H9 (cell line): ENCODE measurements around the gene DNAJC7. TPM values are rescaled to one million over a fixed set of nuclear protein-coding genes. Genes with fewer than 3 reads are reported as not detected.

Source experiments
- DNase-seq: peaks from one replicate; pipeline ENCODE4 v3.0.0-alpha.2; 2017
- H2AFZ ChIP-seq: one replicate; pipeline ENCODE4 v1.6.1; 2013; ENCODE audit warnings: mild to moderate bottlenecking, low read length, control low read depth, moderate library complexity
- H2AK5ac ChIP-seq: 2 replicates; pipeline ENCODE4 v1.6.1; 2013; ENCODE audit warnings: low read length, control low read depth, mixed read lengths; ENCODE audit not compliant: insufficient read length
- H2BK120ac ChIP-seq: one replicate; pipeline ENCODE4 v1.6.1; 2013; ENCODE audit warnings: low read depth, mild to moderate bottlenecking, low read length, control low read depth, inconsistent platforms; ENCODE audit not compliant: poor library complexity, severe bottlenecking
- H2BK12ac ChIP-seq: 2 replicates; pipeline ENCODE4 v1.6.1; 2013; ENCODE audit warnings: low read length, control low read depth, mixed read lengths, low read depth; ENCODE audit not compliant: insufficient read length
- H2BK15ac ChIP-seq: 2 replicates; pipeline ENCODE4 v1.6.1; 2013; ENCODE audit warnings: low read depth, low read length, control low read depth
- H2BK20ac ChIP-seq: one replicate; pipeline ENCODE4 v1.6.1; 2013; ENCODE audit warnings: low read depth, mild to moderate bottlenecking, low read length, control low read depth, inconsistent platforms; ENCODE audit not compliant: poor library complexity, severe bottlenecking
- H2BK5ac ChIP-seq: 2 replicates; pipeline ENCODE4 v1.6.1; 2013; ENCODE audit warnings: low read length, control low read depth, mixed read lengths; ENCODE audit not compliant: insufficient read length
- H3K14ac ChIP-seq: 2 replicates; pipeline ENCODE4 v1.6.1; 2013; ENCODE audit warnings: low read length, control low read depth; ENCODE audit not compliant: insufficient read depth
- H3K18ac ChIP-seq: 2 replicates; pipeline ENCODE4 v1.6.1; 2013; ENCODE audit warnings: low read depth, mild to moderate bottlenecking, mixed read lengths, low read length, control low read depth; ENCODE audit not compliant: insufficient read length
- H3K23ac ChIP-seq: 2 replicates; pipeline ENCODE4 v1.6.1; 2013; ENCODE audit warnings: low read length, control low read depth, mixed read lengths, low read depth; ENCODE audit not compliant: insufficient read length
- H3K23me2 ChIP-seq: 2 replicates; pipeline ENCODE4 v1.6.1; 2013; ENCODE audit warnings: low read depth, mild to moderate bottlenecking, mixed read lengths, low read length, control low read depth; ENCODE audit not compliant: insufficient read length, poor library complexity, severe bottlenecking
- H3K27ac ChIP-seq: 2 replicates; pipeline ENCODE4 v1.5.1; 2013; ENCODE audit warnings: low read length, control low read depth, mixed read lengths, low read depth; ENCODE audit not compliant: insufficient read length
- H3K27me3 ChIP-seq: 2 replicates; pipeline ENCODE4 v1.6.1; 2013; ENCODE audit warnings: low read length, control low read depth, inconsistent platforms; ENCODE audit not compliant: insufficient read depth
- H3K4ac ChIP-seq: 2 replicates; pipeline ENCODE4 v1.6.1; 2013; ENCODE audit warnings: low read depth, mild to moderate bottlenecking, control low read depth, inconsistent platforms, low read length, moderate library complexity
- H3K4me1 ChIP-seq: 2 replicates; pipeline ENCODE4 v1.6.1; 2013; ENCODE audit warnings: low read length, control low read depth, inconsistent platforms; ENCODE audit not compliant: insufficient read depth
- H3K4me2 ChIP-seq: 2 replicates; pipeline ENCODE4 v1.6.1; 2013; ENCODE audit warnings: low read length, control low read depth, mixed read lengths; ENCODE audit not compliant: insufficient read length, insufficient read depth
- H3K56ac ChIP-seq: 2 replicates; pipeline ENCODE4 v1.6.1; 2013; ENCODE audit warnings: low read depth, mild to moderate bottlenecking, mixed read lengths, low read length, control low read depth; ENCODE audit not compliant: insufficient read length
- H3K79me1 ChIP-seq: 2 replicates; pipeline ENCODE4 v1.6.1; 2013; ENCODE audit warnings: low read depth, mild to moderate bottlenecking, moderate library complexity, low read length, control low read depth, inconsistent platforms; ENCODE audit not compliant: insufficient read depth, poor library complexity, severe bottlenecking
- H3K79me2 ChIP-seq: 2 replicates; pipeline ENCODE4 v1.6.1; 2013; ENCODE audit warnings: low read length, control low read depth, inconsistent platforms; ENCODE audit not compliant: insufficient read depth
- H3K9ac ChIP-seq: 2 replicates; pipeline ENCODE4 v1.6.1; 2013; ENCODE audit warnings: low read length, control low read depth, mixed read lengths; ENCODE audit not compliant: insufficient read length; ENCODE audit errors: extremely low read depth
- H3K9me3 ChIP-seq: one replicate; pipeline ENCODE4 v1.6.1; 2013; ENCODE audit warnings: low read depth, low read length, inconsistent platforms; ENCODE audit not compliant: control insufficient read depth
- H3T11ph ChIP-seq: one replicate; pipeline ENCODE4 v1.6.1; 2013; ENCODE audit warnings: mild to moderate bottlenecking, low read length, control low read depth, inconsistent platforms
- H4K20me1 ChIP-seq: one replicate; pipeline ENCODE4 v1.6.1; 2013; ENCODE audit not compliant: control insufficient read depth, insufficient read length, insufficient read depth
- H4K5ac ChIP-seq: 2 replicates; pipeline ENCODE4 v1.6.1; 2013; ENCODE audit warnings: low read depth, mild to moderate bottlenecking, mixed read lengths, low read length, control low read depth; ENCODE audit not compliant: insufficient read length
- H4K8ac ChIP-seq: replicated peaks from 2 replicates; pipeline ENCODE4 v1.6.1; 2013; ENCODE audit warnings: low read length, control low read depth, mixed read lengths, low read depth; ENCODE audit not compliant: insufficient read length
- H4K91ac ChIP-seq: 2 replicates; pipeline ENCODE4 v1.6.1; 2013; ENCODE audit warnings: low read depth, mild to moderate bottlenecking, moderate library complexity, mixed read lengths, low read length, control low read depth; ENCODE audit not compliant: insufficient read length
- H3K27ac Mint-ChIP-seq, 3 experiments: 2 replicates in 2 of 3; 3 replicates in 1 of 3; pipeline ENCODE4 v1.8.0; 2020 to 2021; ENCODE audit warnings: mixed read lengths in 3 of 3, mild to moderate bottlenecking in 1 of 3, moderate library complexity in 1 of 3
- H3K27me3 Mint-ChIP-seq: 2 replicates; pipeline ENCODE4 v1.8.0; 2021; ENCODE audit warnings: low read depth, mild to moderate bottlenecking, moderate library complexity, mixed read lengths
- H3K36me3 Mint-ChIP-seq, 3 experiments: 2 replicates in 2 of 3; 3 replicates in 1 of 3; pipeline ENCODE4 v1.8.0; 2020 to 2021; ENCODE audit warnings: low read depth in 3 of 3, mixed read lengths in 3 of 3; ENCODE audit not compliant: insufficient read depth in 1 of 3
- H3K4me1 Mint-ChIP-seq, 2 experiments: 2 replicates each; pipeline ENCODE4 v1.8.0; 2020; ENCODE audit warnings: mixed read lengths in 2 of 2
- H3K4me3 Mint-ChIP-seq, 2 experiments: 2 replicates in 1 of 2; 3 replicates in 1 of 2; pipeline ENCODE4 v1.8.0; 2020 to 2021; ENCODE audit warnings: mild to moderate bottlenecking in 2 of 2, mixed read lengths in 2 of 2, moderate library complexity in 1 of 2
- H3K9me3 Mint-ChIP-seq, 2 experiments: 2 replicates in 1 of 2; 3 replicates in 1 of 2; pipeline ENCODE4 v1.8.0; 2020; ENCODE audit warnings: mild to moderate bottlenecking in 2 of 2, mixed read lengths in 2 of 2, moderate library complexity in 1 of 2
- WGBS: extraction: QIAGEN DNeasy Blood & Tissue Kit; methylation state at CpG from one replicate; pipeline ENCODE4 v1.1.7; 2013; ENCODE audit warnings: missing lambda C conversion rate, low lambda C conversion rate, mixed read lengths; ENCODE audit not compliant: insufficient read length; ENCODE audit errors: extremely low coverage; 5-methylcytosine and 5-hydroxymethylcytosine counted together
- total RNA-seq: library from RNA; stranded (reverse); gene quantifications from 2 replicates; pipeline ENCODE4 v1.2.1, GENCODE V29; 2021
- TF ChIP-seq, protein P1 (sequence below): fragments of 200-600 bp; sonication (generic); conservative IDR thresholded peaks from 3 replicates; pipeline ENCODE4 v1.8.0; 2021; ENCODE audit warnings: antibody characterized with exemption, mild to moderate bottlenecking

Gene DNAJC7
- total RNA-seq, 1 experiment from 2014 or later: 141 TPM

DNA sequence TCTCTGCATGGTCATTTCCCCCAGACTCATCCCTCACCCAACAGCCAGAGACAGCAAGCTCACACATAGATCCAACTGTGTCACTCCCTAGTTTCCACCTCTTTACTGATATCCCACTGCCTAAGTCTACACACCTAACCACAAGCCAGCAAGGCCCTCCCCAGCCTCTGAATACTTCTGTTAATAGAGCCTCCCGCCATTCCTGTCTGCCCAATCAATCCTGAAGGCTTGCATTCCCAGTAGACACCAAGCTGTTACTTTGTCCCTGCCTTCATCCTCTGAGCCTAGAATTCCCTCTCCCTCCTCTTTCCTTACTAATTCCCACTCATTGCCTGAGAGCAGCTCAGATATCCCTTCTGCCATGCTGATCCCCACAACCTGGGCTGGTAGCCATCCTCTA, 28.5 kb upstream of the DNAJC7 start:
- Histone ChIP-seq H3K23ac (no peak overlapping the region), H4K8ac (no peak overlapping the region), H4K5ac (no peak overlapping the region), H3K9ac (no peak overlapping the region), H2AK5ac (no peak overlapping the region), H3K4me1 (0 out of 2 replicates have a peak, but pooled peaks cover 4% of the 10 kb centered on the region), H3K27me3 (no peaks in the 10 kb centered on the region), H3K18ac (no peak overlapping the region), H3K79me2 (no peaks in the 10 kb centered on the region), H4K20me1 (no peaks in the 10 kb centered on the region), H3T11ph (no peak overlapping the region), H2BK15ac (no peak overlapping the region), H2BK20ac (no peak overlapping the region), H3K79me1 (no peaks in the 10 kb centered on the region), H3K9me3 (no peaks in the 10 kb centered on the region), H2BK12ac (no peak overlapping the region), H3K14ac (no peak overlapping the region), H3K23me2 (peaks cover 6% of the 10 kb centered on the region), H2BK120ac (no peak overlapping the region), H2AFZ (no peak overlapping the region), H3K27ac (no peak overlapping the region), H2BK5ac (no peak overlapping the region), H3K4ac (no peak overlapping the region), H3K56ac (no peak overlapping the region), H4K91ac (no peak overlapping the region), H3K4me2 (no peak overlapping the region)
- TF ChIP-seq, protein P1, sequence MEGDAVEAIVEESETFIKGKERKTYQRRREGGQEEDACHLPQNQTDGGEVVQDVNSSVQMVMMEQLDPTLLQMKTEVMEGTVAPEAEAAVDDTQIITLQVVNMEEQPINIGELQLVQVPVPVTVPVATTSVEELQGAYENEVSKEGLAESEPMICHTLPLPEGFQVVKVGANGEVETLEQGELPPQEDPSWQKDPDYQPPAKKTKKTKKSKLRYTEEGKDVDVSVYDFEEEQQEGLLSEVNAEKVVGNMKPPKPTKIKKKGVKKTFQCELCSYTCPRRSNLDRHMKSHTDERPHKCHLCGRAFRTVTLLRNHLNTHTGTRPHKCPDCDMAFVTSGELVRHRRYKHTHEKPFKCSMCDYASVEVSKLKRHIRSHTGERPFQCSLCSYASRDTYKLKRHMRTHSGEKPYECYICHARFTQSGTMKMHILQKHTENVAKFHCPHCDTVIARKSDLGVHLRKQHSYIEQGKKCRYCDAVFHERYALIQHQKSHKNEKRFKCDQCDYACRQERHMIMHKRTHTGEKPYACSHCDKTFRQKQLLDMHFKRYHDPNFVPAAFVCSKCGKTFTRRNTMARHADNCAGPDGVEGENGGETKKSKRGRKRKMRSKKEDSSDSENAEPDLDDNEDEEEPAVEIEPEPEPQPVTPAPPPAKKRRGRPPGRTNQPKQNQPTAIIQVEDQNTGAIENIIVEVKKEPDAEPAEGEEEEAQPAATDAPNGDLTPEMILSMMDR: no peak
- H3K4me3 Mint-ChIP-seq: no peak overlapping the region
- peaks cover 13% of the 10 kb centered on the region for H3K27me3 Mint-ChIP-seq
- peak overlapping the region; percentile 24 to 62 (median 27); a peak in 6 of 7 replicates for H3K27ac Mint-ChIP-seq
- no peaks in the 10 kb centered on the region for H3K36me3 Mint-ChIP-seq
- no peak for DNase-seq
- H3K9me3 Mint-ChIP-seq: no peaks in the 10 kb centered on the region
- WGBS: no CpG with 5 or more reads among the region's 1 CpG
- peaks cover 12 to 21% of the 10 kb centered on the region in 2 experiments for H3K4me1 Mint-ChIP-seq
